RPMI8226 (cell line): ENCODE data around the gene SLC6A8.

Experiments
- DNase-seq: peaks from one replicate; pipeline ENCODE4 v3.0.0-alpha.2; 2015

The SLC6A8 gene

DNA sequence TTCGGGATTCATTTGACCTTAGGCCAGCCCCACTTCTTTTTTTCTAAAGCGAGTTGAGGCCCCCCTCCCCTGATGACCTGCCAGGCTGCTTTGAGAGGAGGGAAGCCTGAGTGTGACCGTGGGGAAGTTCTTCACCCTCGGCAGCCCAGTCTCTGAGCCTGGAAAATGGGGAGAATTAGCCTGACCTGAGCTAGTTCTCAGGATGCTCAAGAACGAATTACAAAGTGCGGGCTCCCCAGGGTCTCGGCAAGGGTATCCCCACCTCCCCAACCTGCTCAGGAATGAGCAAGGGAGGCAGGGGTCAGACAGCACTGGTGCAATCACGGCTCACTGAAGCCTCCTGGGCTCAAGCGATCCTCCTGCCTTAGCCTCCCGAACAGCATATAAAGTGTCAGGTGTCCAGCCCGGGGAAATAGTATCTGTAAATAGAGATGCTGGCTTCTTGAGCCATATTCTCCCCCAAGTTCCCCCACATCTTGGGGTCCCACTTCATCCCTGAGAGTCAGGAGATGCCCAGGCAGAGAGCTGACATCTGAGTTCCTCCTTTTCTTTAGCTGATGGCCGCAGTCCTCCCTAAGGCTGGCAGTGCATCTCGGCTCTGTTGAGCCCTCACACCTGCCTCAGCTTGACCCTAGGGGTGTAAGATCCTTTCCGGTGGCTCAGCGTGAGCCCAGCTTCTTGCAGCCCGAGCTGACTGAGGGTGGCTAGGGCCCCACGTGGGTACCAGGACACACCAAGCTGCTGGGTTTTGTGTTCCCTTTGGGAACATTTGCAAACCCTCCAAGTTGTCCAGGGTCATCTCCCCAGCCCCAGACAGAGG lies 39.2 kb upstream of the SLC6A8 start:
- DNase-seq = no peak

DNA sequence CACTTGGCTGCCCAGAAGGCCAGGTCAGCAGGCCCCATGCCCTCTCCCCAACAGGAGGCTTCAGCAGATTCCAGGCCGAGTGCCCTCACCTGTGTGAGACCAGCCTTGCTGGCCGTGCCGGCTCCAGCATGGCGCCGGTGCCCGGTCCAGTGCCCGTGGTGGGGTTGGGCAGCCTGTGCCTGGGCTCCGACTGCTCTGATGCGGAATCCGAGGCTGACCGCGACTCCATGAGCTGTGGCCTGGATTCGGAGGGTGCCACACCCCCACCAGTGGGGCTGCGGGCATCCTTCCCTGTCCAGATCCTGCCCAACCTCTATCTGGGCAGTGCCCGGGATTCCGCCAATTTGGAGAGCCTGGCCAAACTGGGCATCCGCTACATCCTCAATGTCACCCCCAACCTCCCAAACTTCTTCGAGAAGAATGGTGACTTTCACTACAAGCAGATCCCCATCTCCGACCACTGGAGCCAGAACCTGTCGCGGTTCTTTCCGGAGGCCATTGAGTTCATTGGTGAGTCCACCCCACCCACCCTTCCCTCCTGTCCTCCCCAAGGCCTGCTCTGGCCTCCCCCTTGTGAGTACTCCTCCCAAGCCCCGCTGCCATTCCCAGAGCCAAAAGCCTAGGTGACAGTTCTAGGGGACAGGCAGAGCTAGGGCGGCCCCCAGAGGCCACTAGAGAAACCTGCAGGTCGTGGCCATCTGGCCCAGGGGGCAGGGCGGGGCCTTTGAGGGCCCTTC lies 38.4 kb upstream of the SLC6A8 start:
- DNase-seq = peak; percentile 67

DNA sequence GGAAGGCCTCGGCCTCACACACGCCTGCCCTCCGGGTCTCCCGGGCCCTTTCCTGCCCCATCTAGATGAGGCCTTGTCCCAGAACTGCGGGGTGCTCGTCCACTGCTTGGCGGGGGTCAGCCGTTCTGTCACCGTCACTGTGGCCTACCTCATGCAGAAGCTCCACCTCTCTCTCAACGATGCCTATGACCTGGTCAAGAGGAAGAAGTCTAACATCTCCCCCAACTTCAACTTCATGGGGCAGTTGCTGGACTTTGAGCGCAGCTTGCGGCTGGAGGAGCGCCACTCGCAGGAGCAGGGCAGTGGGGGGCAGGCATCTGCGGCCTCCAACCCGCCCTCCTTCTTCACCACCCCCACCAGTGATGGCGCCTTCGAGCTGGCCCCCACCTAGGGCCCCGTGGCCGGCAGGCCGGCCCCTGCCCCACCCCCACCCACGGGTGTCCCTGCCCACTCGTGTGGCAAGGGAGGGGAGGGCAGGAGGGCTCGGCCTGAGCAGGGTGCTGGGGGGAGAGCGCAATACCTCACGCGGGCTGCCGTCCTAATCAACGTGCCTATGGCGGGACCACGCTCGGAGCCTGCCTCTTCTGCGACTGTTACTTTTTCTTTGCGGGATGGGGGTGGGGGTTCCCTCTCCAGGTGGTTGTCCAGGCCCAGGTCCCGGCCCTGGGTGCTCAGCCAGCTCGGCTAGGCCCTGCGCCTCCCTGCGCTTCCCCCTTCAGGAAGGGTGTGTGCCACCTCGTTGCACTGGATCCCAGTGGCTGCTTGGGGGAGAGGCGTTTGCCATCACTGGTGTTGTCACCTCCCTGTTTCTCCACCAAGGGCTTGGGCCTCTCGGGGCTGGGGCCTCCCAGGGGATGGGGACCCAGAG lies 37.6 kb upstream of the SLC6A8 start:
- no peak for DNase-seq

DNA sequence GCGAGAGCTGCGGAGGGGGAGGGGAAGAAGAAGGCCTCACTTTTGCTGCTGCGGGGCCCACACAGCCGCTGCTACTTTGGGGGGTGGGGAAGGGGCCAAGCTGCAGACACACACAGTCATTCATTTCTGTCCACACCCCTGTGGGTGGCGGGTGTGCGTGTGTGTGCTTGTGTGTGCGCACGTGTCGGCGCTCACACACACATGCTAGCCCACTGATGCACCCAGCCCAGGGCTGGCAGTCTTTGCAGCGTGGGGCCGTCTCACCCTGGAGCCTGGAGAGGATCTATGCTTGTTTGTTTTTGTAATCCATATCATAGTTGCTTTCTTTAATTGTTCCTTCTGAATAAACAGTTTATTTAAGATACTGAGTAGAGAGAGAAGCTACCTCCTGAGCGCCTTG lies 36.8 kb upstream of the SLC6A8 start:
- no peak for DNase-seq

DNA sequence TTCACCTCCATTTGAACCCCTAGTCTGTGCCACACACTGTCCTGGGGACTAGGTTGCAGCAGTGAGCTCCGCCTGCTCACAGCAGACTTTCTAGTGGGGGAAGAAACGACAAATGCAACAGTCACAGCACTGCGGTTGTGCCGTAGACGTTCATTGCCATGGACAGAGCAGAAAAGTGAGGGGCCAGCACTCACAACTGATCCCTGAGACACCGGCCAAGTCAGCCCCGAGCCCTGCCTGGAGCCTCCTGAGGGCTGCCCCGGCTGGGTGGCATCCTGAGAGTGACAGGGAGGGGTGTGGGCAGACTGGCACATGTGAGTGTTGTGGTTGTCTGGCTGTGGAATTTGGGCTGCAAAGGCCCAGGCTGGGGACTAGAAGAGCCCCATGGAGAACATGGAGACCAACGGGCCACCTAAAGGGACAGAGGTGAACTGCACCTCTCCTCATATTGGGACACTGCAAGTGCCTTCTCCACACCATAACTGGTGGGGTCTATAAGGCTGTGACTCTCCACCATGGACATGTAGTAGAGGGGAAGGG lies 36.1 kb upstream of the SLC6A8 start:
- DNase-seq = peak; percentile 47

DNA sequence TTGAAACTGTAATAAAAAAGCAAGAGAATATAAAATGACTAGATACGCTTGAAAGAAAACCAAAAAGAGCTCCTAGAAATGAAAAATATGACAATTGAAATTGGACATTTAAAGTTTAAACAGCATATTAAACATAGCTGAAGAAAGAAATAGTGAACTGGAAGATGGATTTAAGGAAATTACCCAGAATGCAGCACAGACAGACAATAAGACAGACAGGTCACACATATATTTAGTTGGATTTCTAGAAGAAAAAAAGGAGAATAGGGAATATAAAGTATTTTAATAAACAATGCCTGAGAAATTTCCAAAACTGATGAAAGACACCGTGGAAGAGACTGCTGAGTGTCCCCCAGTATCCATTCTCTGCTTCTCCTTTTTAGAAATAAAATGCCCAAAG lies 34.2 kb upstream of the SLC6A8 start:
- DNase-seq = no peak

DNA sequence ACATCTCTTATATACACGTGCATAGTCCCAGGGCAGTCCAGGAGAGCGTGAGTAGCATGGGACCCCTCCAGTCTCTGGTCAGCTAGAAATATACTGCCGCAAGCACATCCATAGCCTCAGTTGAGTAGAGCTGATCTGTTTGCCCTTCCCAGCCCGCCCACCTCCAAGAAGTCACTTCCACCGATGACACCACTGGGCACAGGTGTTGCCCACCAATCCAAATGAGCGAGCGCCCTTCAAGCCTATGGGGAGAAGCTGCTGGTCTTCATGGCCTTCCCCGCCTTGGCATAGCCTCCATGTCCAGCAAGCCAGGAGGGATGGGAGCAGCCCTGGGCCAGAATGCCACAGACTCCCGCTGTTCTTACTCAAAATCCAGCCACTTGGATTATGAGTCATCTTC lies 30.6 kb upstream of the SLC6A8 start:
- DNase-seq = no peak

DNA sequence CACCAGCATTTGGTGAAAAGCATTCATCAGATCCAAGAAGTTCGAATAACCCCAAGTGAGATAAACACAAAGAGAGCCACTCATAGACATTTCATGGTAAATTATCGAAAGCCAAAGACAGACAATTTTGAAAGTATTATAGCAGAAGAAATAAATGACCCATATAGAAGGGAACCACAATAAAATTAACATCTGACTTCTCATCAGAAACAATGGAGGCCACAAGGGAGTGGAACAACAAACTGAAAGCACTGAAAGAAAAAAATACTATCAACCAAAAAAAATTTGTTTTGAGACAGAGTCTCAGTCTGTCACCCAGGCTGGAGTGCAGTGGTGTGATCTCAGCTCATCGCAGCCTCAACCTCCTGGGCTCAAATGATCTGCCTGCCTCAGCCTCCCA lies 28.5 kb upstream of the SLC6A8 start:
- no peak for DNase-seq

DNA sequence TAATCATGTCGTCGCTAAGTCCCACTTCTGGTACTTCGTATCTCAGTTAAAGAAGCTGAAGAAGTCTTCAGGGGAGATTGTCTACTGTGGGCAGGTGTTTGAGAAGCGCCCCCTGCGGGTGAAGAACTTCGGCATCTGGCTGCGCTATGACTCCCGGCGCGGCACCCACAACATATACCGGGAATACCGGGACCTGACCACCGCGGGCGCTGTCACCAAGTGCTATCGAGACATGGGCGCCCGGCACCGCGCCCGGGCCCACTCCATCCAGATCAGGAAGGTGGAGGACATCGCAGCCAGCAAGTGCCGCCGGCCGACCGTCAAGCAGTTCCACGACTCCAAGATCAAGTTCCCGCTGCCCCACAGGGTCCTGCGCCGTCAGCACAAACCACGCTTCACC lies 25.5 kb upstream of the SLC6A8 start:
- DNase-seq = peak; percentile 60

DNA sequence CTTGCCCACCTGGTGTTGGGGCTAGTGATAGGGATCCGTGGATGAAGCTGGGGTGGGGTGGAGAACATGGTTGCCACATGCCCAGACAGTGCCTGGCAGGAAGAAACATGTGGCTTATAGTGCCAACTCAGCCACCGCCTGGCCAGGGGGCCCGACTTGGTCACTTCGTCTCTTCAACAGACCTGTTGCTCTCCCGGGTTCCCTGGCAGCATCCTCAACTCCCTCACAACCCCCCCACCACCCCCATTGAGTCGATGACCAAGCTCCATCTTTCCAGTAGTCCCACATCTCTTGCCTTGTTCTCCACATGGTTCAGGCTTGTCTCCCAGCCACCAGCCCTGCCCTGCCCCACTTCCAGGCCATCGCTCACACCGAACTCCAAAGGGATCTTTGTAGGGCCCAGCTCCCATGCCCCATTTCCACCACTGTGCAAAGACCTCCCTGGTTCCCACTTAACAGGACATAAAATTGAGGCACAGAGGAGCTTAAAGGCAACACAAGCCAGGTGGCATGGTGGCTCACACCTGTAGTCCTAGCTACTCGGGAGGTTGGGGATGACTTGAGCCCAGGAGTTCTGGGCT lies 21.9 kb upstream of the SLC6A8 start:
- no peak for DNase-seq

DNA sequence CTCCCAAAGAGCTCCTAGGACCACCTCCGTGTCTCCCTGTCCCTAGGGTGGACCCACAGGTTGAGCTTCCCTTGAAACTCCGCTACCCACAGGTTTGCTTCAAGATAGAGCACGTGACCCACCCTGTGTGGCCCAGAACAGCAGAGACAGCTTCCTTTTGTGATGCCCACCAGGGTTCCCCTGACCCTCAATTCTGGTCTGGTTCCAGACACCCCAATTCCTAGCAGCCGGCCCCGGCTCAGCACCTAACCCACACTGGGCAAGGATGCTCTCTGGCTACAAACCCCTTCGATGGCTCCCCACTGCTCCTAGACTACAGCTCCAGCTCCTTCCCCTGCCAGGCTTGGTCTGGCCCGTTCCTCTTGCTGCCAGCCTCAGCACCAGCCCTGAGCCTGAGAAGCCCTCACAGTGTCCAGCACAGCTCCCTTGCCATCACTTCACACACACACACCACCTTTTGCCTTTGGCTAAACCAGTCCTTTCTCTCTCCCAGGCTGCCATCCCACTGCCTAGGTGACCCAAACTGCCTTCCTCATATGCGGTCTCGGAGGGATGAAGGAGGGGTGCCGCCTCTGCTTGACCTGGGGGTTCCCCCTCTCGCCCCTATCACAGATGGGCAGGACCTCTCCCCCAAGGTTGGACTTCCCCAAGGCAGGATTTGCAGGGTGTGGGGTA lies 20.3 kb upstream of the SLC6A8 start:
- no peak for DNase-seq

DNA sequence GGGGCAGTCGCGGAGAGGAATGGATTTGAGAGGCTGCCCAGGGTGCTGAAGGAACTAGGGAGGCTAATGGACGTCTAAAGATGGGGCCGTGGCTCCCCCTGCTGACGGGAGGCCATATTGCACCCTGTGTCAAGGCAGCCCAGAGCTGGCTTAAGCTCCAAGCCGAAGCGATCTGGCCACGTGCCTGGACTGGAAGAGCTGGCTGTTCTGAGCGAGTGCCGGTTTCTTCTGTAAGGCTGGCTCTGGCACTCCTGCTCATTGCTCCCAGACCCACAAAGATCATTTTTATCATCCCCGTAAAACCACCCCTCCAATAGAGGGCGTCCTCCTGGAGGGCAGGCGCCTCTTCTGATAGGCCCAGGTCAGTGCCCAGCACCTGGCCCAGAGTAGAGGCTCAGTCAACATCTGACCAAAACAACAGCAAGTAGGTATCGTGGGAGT lies 19.8 kb upstream of the SLC6A8 start:
- peak; percentile 83 for DNase-seq

DNA sequence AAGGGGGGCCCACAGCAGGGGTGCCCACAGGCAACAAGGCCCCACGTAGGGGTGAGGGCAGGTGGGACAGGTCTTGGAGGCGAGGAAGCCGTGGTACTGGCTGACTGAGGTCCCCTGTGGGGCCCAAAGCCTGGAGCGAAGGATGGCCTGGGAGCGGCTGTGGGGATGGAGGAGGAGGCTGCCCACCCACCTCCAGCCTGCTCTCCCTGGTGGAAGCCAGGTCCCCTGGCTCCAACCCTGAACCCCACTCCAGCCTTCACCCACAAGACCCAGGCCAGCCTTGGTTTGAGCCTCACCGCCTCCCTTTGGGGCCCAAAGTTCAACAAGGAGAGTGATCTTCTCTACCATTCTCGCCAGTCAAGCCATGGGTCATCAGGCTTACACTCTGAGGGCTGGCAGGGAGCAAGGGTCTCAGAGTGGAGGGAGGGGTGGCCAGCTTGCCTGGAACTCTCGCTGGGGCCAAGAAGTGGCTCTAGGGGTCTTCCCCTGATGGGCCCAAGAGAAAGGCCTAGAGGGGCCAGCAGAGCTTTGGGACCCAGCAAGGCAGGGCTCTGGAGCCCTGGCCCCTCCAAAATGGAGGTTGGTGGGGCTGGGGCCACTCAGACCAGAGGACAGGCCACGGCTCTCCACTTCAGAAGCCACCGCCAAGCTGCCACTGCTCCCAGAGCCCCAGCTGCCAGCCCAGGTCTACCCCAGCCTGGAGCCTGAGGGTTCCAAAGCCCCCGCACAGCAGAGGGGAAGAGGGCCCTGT lies 19.1 kb upstream of the SLC6A8 start:
- DNase-seq = no peak

DNA sequence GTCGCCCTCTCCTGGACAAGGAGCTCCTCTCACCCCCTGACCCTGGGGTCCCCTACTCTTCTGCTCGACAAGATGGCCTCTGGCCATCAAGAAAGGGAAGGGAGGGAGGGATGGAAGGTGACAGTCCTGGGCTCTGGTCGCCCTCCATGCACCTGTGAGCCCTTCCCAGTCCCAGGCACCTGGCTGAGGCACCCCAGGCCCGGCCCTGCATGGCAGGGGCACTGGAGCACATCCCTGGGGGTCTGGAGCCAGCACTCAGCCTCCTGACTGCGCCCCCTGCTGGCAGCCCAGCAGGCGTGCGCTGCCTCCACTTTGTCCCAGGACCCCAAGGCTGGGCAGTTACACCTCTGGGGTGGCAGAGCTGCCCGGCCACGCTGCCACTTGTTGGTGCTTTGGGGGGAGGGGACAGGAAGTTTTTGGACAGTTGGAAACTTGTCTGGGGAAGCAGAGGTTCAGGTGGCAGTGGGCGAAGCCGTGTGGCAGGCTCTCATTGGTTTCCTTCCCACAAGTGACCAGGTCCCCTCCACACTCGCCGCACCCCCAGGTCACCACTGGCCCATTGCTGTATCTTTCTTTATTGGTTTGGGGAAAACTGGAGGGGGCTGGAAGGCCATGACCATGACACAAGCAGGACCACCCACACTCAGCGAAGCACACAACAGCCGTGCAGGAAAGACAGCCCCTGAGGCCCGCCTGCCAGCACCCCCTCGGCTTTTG lies 18.4 kb upstream of the SLC6A8 start:
- DNase-seq = peak; percentile 49

DNA sequence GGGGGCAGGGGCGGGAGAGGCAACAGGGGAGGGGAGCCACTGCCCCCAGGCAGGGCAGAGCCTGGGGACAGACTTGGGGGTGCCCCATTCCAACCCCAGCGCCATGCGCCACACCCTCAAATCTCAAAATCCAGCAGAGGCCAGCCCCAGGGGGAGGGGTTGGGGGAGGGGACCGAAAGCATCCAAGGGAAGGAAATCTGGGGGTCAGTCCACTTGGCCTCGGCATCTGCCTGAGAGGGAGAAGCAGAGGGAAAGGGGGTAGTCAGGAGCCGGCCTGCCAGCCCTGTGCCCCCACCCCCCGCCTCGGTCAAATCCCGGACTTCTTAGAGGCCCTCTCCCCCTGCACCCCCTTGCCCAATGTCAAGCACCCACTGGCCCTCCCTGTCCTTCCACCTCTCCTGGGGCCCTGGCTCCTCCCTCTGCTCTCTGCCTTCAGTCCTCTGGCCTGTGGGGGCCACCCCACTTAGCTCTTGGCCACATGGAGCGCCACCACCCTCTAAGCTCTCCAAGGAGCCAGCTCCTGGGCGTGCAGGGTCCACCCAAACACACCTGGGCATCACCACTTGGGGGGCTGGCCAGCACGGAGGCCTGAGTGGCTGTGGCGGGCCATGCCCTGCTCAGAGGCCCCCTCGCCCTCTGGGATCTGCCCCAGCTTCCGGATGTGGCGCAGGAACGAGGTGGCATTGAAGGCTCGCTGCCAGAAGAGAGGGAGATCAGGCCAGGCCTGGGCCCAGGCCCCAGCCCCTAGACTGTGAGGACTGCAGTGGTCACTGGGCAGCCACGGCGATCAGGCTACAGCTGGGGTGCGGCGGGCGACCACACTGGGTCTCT lies 17.6 kb upstream of the SLC6A8 start:
- DNase-seq = no peak

DNA sequence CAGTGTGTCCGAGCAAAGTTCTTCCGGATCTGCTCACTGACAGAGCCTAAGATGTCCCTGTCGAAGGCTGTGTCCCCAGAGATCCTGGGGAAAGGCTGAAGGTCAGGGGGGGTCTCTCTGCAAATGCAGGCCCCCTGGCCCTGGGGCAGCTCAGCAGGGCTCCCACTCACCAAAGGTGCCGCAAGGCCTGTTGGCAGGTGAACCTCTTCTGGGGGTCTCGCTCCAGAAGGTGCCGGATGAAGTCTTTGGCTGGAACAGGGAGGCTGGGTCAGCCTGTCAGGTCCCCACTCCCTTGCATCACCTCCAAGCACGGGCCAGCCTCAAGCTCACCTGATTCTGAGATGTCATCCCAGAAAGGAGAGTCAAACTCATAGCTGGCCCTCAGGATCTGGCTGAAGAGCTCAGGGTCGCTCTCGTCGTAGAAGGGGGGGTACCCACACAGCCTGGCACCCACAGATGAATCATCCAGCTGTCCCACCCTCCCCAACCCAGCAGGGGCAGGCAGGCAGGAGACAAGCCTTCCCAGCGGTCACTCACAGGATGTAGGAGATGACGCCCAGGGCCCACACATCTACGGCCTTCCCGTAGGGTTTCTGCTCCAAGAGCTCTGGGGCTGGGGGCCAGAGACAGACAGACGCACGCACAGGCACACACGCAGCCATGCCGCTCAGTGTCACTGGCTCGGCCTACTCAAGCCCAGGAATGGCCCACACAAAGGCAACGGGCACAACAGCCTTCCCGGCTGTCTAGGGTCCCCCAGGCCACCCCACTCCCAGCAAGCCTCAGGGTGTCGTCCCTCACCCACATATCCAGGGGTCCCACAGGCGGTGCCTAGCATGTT lies 16.8 kb upstream of the SLC6A8 start:
- no peak for DNase-seq

DNA sequence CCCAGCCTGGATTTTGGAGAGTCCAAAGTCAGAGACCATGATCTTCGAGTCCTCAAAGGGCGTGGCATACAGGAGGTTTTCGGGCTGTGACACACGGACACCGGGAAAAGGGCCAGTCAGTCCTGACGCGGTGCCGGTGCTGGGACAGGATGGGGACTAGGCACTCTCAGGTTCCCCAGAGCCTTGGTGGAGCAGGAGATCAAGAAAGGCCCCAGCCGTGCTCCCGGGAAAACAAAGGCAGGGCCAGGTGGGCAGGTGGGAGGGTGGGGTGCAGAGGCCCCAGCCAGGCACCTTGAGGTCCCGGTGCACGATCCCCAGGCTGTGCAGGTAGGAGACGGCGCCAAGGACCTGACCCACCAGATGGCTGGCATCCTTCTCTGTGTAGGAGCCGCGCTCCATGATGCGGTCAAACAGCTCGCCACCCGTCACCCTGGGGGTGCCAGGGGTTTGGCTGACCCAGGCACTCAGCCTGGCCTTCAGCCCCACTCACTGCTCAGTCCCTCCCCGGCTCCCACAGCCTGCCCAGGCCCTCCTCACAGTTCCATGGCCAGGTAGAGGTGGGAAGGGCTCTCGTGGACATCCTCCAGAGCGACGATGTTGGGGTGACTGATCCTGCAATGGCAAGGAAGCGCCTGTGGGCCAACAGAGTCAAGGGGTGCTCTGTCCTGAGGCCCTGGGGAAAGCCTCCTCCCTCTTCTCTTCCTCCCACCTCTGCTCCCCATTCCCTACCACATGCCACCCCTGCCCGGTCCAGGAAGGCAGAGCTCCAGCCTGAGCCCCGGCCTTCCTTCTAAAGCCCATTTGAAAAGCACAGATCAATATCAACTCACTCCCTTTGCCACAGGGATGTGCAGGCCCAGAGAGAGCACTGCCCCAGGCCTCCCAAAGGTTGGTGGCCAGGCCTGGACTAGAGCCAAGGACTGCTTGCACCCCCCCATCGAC lies 15.9 kb upstream of the SLC6A8 start:
- no peak for DNase-seq
